CD4-positive, alpha-beta T cell treated with Interleukin-2 at 100 ng/mL for 4 hours (primary cell): Measurements from ENCODE around the gene ZIC1.

Experiments used
- DNase-seq: peaks from one replicate; pipeline ENCODE4 v3.0.0-alpha.2; 2020; ENCODE audit warnings: low spot score

The ZIC1 gene

DNA sequence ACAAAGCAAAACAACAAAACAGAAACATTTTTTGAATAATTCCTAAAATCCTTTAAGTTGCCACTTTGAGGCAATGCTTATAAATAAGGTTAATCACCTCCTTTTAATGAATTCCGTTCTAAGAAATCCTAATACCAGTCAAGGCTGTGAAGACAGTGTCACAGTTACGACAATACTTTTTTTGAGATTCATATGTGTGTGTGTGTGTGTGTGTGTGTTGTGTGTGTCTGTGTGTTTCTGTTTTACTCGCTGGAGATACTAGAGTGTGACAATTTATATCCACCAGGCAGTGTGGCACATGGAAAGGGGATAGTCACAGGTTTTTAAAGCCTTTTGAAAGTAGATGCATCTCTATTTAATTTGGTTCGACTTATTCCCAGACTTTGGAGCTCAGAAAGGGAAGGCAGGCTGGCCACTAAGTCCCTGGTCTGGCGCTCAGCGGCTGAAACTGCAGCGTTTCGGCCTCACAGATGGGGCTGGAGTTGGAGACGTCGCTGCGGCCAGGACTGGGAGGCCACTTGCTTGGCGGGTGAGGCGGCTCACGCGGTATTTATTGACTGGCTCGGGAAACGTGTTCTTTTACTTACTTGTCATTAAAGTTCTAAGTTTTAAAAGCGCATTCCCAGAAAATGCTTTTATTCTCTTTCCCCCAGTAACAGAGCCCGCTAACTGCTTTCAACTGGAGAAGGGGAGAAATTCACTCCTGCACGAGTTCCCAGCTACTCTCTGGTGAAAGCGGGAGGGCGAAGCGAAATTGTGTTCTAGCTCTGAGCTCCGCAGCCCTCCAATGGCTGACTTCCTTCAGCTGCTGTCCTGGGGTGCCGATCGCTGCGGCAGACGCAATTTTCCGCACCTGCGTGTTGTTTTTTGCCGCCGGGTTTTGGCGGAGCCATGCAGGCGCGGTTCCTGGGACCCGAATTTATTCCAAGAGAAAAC is 13.7 kb downstream of the ZIC1 start:
- no peak for DNase-seq

DNA sequence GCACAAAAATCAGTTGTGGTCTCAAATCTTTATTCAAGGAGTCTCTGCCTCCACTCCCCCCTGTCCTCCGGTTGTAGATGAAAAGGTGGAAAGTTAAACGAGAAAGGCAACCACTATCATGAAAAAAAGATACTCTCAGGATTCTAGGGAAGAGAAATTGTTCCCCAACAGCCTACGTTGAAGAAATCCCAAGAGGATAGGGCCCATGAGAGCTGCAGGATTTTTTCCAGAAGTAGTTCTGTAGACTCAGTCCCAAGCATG is 14.3 kb downstream of the ZIC1 start:
- no peak for DNase-seq

- no peak for DNase-seq
Observed at GRCh38 chr3:147423798-147424580, 14.8 kb downstream of the ZIC1 start.

- no peak for DNase-seq
Observed at GRCh38 chr3:147424581-147425387, 15.6 kb downstream of the ZIC1 start.

GRCh38 chr3:147425388-147425850 is 16.3 kb downstream of the ZIC1 start:
- DNase-seq, result no peak

DNA sequence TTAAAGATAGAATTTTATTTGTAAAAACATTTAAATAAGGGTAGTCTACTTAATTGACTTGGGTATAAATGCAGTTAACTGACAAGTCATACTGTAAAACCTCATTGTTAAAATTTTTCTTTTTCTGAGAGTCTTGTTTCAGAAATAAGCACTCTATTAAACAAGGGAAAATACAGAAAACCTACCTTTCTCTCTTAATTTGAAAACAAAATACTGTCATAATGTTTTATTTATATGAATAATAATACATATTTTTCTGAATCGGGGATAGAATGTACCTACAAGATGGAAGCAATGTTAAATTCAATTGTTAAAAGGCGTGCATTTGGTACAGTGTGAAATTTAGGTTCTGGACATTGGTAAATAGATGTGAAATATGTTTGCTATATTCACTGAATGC is 17.8 kb downstream of the ZIC1 start:
- no peak for DNase-seq

- no peak for DNase-seq
Observed at GRCh38 chr3:147427746-147428145, 18.6 kb downstream of the ZIC1 start.

DNA sequence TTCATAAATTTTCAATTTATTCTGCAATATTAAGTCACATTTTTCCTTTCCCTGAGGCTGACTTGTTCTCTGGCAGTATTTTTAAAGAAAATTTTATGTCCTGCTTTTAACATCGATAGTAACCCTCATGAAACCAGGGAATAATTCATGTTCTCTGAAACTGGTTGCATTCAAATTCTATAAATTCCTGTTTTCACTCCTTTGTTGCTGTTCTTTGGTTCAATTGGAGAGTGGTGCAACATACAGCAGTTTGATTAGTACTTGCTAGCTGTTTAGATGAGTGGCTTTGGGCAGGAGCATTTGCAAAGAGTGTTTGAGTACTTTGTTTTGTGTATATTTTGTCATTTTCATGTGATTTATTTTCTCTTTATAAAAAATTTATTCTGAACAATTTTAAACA is 19.2 kb downstream of the ZIC1 start:
- DNase-seq, result no peak

- DNase-seq, result no peak
Observed at GRCh38 chr3:147428754-147429153, 19.6 kb downstream of the ZIC1 start.

- DNase-seq, result no peak
Observed at GRCh38 chr3:147431751-147432150, 22.6 kb downstream of the ZIC1 start.

DNA sequence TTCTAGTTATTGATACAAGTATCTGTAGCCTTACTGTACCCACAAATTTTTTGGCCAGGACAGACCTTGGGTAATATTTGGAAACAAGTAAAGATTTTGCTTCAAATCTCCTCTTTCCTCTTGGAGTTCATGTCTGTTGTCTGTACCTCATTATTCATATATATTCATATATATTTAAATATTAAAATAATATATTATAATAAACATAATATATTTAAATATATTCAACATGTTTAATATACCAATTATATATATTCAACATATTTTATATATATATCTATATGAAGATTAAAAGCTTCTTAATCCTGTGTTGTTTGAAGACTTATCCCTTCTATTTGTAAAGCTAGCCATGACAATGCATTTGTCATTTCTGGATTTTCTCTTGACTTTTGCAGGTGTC is 38.1 kb downstream of the ZIC1 start:
- no peak for DNase-seq

DNA sequence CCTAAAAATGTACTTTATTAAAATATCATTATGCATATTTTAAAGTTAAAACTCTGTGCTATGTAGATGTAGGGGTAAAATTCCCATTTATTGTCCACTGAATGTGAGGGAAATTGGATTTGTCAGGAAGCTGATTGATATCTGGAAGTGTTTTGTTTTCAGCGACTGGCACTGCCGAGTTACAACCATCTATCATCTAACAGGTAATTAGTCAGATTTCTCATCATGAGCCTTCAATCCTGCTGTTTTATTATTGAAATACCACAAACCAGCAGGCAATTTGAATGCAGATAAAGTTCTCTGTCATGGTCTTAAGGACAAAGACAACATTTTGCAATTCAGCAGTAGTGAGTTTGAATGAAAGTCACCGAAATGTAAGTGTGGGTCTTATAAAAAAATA is 40.5 kb downstream of the ZIC1 start:
- no peak for DNase-seq

DNA sequence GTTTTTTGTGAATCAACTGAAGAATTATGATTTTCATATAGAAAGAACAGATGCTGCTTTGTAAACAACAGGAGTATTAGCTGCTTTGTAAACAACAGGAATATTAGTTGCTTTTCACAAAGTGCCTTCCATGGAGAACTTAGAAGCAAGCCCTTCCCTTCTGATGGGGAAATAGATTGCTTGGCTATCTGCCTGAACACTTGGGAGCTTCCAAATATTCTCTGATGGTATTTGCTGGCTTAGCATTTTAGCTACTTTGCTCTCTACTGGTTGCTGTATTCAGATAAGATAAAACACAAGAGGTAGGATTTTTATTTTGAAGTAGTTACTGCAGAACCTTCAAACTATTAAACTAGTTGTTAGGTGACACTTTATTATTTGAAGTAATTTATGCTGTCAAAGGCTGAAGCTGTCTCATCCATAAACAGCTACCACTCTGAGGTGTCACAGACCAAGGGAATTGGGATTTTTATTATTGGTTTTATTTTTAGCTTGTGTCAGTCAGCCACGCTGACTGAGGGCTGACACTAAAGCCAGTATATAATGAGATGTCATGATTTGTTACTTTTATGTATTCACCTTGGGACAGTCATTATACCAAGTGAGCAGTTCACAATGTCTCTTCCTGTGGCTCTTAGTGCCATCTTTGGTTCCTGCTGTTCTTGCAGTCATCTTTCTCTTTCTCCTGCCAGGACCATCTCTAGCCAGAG is 50.0 kb downstream of the ZIC1 start:
- DNase-seq, result no peak

GRCh38 chr3:147462856-147463255 is 53.7 kb downstream of the ZIC1 start:
- DNase-seq, result no peak
